ENCODE results near the gene DLGAP4.

Gene DLGAP4

GRCh38 chr20:36275441-36276189 is 30.5 kb upstream of the DLGAP4 start:
- DNase-seq, result no peak

DNA sequence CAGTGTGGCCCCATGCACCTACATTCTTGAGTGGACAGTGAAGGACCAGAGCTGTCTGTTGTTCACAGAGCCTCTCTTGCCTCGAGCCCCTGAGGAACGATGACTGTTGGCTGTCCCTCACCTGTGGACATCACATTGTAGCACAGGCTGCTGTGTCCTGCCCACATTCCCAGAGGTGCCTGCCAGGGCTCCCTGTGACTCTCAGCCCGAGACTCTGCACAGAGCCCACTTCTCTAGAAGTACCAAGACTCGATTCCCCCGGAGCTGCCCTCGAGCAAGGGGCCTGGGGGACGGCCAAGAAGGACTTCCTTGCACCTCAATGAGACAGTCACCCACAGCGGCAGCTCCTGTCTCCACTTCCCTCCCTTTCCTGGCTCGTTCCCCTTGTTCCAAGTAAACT is 28.6 kb upstream of the DLGAP4 start:
- no peak for DNase-seq

DNA sequence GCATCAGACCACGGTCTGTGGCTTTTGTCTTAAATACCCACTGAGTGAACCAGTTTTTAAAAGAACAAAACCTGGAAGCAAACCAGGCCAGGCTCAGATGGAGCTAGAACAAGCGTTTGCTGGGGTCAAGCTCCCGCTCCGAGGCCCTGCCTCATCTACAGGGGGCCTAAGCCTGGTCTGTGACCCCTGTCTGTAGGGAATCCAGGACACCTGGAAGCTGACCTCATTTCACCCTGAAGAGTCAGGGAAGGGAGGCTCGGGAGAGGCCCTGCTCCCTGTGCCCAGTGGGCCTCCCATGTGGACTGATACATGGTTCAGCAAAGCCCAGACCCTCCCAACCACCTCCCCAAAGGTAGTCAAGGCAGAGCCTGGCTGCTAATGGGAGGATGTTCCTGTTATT is 26.8 kb upstream of the DLGAP4 start:
- DNase-seq, result no peak

GRCh38 chr20:36279776-36280175 is 26.4 kb upstream of the DLGAP4 start:
- no peak for DNase-seq

- no peak for DNase-seq
These were observed 24.3 kb upstream of the DLGAP4 start for GRCh38 chr20:36281785-36282380.

DNA sequence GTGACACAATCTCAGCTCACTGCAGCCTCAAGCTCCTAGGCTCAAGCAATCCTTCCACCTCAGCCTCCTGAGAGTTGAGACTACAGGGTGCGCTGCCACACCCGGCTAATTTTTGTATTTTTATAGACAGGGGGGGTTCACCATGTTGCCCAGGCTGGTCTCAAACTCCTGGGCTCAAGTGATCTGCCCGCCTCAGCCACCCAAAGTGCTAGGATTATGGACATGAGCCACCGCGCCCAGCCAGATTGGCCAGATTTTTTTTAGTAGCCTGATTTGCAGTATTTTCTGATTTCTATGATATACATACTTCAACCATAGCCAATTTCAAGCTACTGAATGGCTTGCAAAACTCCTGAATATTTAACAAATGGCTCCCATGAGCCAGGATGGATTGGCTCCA is 21.4 kb upstream of the DLGAP4 start:
- DNase-seq, result no peak

DNA sequence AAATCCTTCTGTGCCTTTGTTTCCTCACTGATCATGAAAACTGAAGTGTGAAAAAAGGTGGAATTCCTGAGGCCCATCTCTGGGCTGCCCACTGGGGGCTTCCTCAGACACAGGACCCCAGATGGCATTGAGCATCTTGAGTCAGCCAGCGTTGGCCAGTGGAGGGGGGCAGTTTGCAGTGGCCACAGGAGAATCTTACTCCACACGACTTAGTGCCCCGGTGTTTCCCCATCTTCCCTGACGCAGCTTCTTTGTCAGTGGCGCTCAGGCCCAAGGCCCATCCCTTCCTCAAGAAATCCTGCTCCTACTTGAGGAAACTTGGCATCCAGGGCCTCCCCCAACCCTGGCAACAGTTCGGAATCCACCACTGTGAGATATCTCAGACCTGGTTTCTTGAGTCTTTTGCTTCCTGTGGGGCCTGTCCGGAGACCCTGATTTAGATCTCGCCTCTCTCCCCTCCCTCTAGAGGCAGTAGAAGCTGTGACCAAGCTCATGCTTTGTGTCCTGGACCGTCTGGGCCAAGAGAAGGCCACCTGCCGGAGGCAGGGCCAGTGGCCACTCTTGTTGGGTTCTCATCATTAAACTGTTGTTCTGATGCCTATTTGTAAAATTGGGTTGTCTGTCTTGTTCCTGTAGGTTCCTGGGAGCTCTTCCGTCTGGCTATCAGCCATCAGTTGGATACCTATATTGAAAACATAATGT is 20.2 kb upstream of the DLGAP4 start:
- DNase-seq, result no peak

- no peak for DNase-seq
These were observed 8.5 kb upstream of the DLGAP4 start for GRCh38 chr20:36297656-36298055.

GRCh38 chr20:36298061-36298460 is 8.1 kb upstream of the DLGAP4 start:
- no peak for DNase-seq

GRCh38 chr20:36298795-36299339 is 7.3 kb upstream of the DLGAP4 start:
- DNase-seq, result no peak

GRCh38 chr20:36299459-36299858 is 6.7 kb upstream of the DLGAP4 start:
- DNase-seq, result no peak

- DNase-seq, result no peak
These were observed 4.6 kb upstream of the DLGAP4 start for GRCh38 chr20:36301359-36302119.

- no peak for DNase-seq
These were observed 3.0 kb upstream of the DLGAP4 start for GRCh38 chr20:36303020-36303595.

DNA sequence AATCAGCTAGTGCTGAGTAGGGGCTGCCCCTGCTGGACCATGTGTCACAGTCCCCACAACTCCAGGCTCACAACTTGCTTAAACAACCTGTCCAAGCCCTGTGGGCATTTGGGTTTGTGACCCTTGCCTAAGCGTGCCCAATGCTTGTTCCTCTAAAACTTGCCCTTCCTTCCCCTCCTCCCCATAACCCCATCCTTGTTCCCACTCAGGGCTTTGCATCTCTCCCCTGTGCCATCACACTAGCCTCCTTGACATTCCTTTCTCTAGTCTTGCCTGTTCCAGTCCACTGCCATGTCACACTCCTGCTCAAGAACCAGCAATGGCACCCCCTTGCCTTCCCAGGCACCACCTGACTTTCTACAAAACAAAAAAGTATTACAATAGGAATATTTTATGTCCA is 2.3 kb upstream of the DLGAP4 start:
- no peak for DNase-seq

DNA sequence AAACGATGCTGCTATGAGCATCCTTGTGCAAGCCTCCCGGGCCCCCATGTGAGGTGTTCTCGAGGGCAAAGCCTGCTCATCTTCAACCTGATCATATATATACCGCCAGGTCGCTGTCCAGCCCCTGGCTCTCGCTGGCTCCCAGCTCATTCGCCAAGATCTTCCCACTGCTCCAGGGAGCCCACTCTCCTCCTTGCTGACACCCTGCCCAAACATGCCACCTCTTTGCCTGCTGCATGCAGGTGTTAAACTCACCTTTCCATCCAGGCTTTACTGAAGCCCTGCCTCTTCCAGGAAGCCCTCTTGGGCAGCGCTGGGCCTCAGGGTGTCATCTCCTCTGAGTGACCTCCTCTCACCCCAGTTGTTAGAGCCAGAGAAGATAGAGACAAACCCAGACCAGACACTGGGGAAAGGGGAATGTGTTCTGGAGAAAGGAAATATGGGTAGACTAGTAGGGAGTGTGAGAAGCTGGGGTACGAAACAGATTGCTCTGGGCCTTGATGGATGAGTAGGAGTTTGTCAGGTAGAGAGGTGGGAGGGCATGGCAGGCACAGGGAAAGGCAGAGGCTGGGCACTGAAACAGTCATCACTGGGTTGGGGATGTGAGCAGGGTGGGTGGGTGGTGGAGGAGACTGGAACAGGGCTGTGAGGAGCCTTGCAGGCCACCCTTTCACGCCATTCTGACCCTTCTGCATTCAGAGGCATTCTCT is 1.2 kb upstream of the DLGAP4 start:
- no peak for DNase-seq

GRCh38 chr20:36306553-36307411 is 643 bp downstream of the DLGAP4 start:
- no peak for DNase-seq

DNA sequence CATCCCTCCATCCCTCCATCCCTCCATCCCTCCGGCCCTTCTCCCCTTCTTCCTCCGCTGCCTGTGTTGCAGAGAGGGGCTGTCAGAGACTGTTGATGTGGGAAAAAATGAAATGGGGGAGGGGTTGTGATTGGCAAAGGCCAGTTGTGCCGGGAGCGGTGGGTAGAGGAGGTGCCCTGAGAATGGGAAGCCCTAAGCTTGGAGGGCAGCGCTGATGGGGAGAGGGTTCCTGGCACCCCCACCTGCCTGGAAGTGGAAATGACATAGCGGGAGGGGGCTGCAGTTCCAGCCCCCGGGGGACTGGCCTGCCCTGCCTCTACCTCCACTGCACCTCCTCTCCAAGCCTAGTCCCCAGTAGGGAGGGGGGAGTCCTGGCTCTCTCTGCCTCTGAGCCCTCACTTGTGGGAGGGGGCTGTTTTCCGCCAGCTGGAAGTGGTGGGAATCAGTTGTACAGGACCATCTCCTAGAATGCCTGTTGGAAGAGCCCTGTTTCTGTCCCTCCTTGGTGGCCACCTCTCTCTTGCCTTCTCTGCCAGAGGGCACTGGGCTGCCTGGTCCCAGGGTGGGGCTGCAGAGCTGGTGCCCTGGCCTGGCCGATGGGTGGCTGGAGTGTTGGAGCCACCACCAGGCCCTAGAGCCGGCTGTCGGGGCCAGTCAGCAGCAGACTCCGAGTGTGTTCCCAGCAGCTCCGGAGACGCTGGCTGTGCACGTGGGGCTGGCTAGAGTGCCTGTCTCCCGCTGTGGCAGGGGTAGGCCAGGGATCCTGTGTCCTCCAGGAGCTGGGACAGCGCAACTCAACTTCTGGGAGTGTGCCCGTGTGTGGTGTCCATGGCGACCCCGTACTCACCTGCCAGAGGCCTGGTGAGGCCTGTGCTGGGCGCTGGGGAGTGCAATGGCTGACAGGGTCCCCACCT is 1.5 kb downstream of the DLGAP4 start:
- DNase-seq, result no peak

DNA sequence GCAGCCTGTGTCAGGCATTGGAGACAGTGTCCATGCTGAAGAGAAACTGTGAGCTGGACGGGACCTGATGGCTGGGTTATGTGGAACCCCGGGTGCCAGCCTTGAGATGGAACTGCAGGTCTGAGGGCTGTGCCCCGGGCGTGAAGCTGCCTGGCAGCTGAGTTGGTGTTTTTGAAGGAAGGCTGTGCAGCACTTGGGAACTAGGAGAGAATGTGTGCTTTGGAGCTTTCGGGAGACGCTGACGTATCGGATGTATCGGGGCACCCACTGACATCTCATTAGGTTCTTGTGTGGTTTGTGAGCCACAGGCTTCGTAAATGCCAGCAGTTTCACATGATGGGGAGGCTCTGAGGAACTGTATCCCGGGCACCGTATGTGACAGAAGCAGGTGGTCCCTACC is 2.2 kb downstream of the DLGAP4 start:
- DNase-seq, result no peak

DNA sequence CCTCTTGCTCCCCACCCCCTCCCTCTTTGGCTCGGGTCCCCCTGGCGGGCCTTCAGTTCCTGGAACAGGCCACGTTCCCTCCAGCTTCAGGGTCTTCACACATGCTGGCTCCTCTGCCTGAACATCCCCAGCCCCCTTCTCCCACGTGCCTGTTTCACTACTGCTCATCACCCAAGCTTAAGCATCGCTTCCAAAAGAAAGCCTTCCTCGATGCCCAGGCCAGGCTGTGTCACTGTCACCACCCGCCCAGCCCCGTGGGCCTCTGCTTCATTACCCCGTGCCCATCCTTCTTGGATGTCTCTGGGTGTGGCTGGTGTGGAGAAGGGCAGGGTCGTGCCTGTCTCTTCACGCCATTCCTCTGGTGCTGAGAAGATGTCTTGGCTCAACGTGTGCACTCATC is 2.8 kb downstream of the DLGAP4 start:
- DNase-seq, result no peak

DNA sequence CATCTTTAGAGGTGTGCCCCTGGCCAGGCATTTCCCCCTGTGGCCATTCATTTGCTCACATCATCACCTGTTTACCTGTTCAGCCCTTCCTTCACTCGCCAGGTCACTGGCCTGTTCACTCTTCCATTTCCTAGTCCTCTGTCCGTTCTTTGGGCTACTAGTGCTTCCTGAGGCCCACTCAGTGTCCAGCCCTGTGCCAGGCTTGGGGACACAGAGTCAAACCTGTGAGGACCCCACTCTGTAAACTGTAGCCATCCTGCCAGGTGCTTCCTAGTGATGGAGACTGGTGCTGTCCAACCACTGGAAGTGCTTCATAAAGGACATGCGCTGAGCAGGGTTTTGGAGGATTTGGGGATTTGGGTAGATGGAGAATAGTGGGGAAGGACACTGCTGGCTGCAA is 3.5 kb downstream of the DLGAP4 start:
- no peak for DNase-seq
